ENCODE results near the gene ESPN. TPM values are rescaled to one million over a fixed set of nuclear protein-coding genes. Genes with fewer than 3 reads are reported as not detected.

ESPN gene
- total and polyA plus RNA-seq, 2 of the 4 experiments (the other 2 are of a cell fraction), result under 0.01 to 0.02 TPM

DNA sequence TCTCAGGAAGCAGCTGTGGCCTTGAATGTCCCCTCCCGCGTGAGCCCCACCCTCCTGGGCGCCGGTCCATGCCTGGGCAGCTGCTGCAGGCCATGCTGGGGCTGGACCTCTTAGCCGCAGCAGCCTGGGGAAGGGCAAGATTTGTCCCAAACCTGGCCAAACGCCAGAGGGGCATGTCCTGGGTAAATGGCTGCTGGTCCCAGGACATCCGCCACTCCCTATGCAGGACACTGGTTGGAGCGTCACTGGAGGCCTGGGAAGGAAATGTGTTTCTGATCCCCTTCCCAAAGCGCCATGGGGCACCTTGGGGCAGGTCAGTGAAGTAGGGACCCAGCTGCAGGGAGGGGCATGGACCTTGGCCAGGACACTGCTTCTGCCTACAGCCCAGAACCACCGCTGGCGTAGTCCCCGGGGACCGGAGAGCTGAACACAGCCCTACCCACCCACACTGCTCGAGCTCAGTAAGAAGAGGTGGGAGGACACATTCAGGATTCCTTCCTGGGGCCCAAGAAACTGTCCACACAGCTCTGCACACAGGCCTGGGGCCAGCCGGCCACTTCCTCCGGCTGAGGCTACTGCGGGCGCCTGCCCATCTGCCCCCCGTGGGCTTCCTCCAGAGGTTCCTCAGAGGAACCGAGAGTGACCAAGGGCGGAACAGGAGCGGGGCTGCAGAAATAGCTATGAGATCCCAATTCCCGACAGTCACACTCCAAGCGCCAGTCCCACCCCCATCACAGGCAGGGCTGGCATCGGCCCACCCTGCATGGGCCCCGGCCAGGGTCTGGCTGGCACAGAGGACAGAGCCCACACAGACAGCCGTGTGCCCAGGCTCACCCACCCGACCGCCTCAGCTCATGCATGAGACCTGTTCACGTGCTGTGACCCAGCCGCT lies 77.7 kb downstream of the ESPN start:
- no peak overlapping the region for H4K5ac ChIP-seq (ENCODE audit: low read depth, low read length)
- no peak overlapping the region for H4K8ac ChIP-seq (ENCODE audit: low read depth in 2 of 2, low read length in 2 of 2)
- TF ChIP-seq, protein P1, sequence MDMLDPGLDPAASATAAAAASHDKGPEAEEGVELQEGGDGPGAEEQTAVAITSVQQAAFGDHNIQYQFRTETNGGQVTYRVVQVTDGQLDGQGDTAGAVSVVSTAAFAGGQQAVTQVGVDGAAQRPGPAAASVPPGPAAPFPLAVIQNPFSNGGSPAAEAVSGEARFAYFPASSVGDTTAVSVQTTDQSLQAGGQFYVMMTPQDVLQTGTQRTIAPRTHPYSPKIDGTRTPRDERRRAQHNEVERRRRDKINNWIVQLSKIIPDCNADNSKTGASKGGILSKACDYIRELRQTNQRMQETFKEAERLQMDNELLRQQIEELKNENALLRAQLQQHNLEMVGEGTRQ (IDR thresholded peaks at IDR 0.05; ENCODE audit: low read depth, low read length), result no peak
- TF ChIP-seq, protein P2, sequence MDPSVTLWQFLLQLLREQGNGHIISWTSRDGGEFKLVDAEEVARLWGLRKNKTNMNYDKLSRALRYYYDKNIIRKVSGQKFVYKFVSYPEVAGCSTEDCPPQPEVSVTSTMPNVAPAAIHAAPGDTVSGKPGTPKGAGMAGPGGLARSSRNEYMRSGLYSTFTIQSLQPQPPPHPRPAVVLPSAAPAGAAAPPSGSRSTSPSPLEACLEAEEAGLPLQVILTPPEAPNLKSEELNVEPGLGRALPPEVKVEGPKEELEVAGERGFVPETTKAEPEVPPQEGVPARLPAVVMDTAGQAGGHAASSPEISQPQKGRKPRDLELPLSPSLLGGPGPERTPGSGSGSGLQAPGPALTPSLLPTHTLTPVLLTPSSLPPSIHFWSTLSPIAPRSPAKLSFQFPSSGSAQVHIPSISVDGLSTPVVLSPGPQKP (IDR thresholded peaks at IDR 0.05; ENCODE audit: borderline replicate concordance, low read depth, low read length), result no peak
- TF ChIP-seq FOS (IDR thresholded peaks at IDR 0.05; ENCODE audit: low read depth, low read length), result no peak
- TF ChIP-seq CEBPB (IDR thresholded peaks at IDR 0.05; ENCODE audit: low read depth, low read length), result no peak
- TF ChIP-seq, protein P3, sequence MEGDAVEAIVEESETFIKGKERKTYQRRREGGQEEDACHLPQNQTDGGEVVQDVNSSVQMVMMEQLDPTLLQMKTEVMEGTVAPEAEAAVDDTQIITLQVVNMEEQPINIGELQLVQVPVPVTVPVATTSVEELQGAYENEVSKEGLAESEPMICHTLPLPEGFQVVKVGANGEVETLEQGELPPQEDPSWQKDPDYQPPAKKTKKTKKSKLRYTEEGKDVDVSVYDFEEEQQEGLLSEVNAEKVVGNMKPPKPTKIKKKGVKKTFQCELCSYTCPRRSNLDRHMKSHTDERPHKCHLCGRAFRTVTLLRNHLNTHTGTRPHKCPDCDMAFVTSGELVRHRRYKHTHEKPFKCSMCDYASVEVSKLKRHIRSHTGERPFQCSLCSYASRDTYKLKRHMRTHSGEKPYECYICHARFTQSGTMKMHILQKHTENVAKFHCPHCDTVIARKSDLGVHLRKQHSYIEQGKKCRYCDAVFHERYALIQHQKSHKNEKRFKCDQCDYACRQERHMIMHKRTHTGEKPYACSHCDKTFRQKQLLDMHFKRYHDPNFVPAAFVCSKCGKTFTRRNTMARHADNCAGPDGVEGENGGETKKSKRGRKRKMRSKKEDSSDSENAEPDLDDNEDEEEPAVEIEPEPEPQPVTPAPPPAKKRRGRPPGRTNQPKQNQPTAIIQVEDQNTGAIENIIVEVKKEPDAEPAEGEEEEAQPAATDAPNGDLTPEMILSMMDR (conservative IDR thresholded peaks at IDR 0.05; ENCODE audit: low read depth, low read length), result no peak
- no peak for TF ChIP-seq BHLHE40 (IDR thresholded peaks at IDR 0.05; ENCODE audit: low read depth, low read length)
- TF ChIP-seq SMC3 (IDR thresholded peaks at IDR 0.05; ENCODE audit: low read depth, low read length), result no peak
- no peak for TF ChIP-seq MAFK (IDR thresholded peaks at IDR 0.05; ENCODE audit: low read depth, low read length)
- TF ChIP-seq MXI1 (IDR thresholded peaks at IDR 0.05; ENCODE audit: borderline replicate concordance, low read depth, low read length), result no peak
- no peak for TF ChIP-seq CHD1 (IDR thresholded peaks at IDR 0.05; ENCODE audit: low read depth, low read length)
- H2BK20ac ChIP-seq (ENCODE audit: low read depth, low read length), result no peak overlapping the region
- no peak overlapping the region for H3K9ac ChIP-seq (ENCODE audit: low read depth, low read length)
- no peak overlapping the region for H3K27ac ChIP-seq (ENCODE audit: insufficient read depth, low read length)
- dilution Hi-C loops (cut with HindIII; ENCODE audit: low sequenced_read_pairs, unreplicated experiment) (no loop called here), in situ Hi-C loops (cut with MboI; ENCODE audit: low sequenced_read_pairs) (no loop called here), intact Hi-C loops (cut with micrococcal nuclease) (no loop called here)
- DNase-seq (no peak), ATAC-seq (ENCODE audit: low read depth) (no peak)
- peaks cover 9% of the 10 kb centered on the region for H3K27me3 ChIP-seq (ENCODE audit: control insufficient read depth, insufficient read depth, low read length)
- CTCF ChIA-PET, result interaction anchor here (0.6 kb wide), 1 partner anchor 22 kb away, joined by 4 read pairs; no protein-coding TSS in a partner anchor
- POLR2A ChIA-PET (ENCODE audit: unreplicated experiment), result no interaction called here
- 65% methylated on average over 21 of the region's 31 CpGs; no CpG with 5 or more reads in 1 of the 2 experiments for WGBS, 2 experiments (ENCODE audit: extremely low coverage in 2 of 2, insufficient read length in 1 of 2)
- peak overlapping the region; percentile 43 for H2AFZ ChIP-seq (replicated peaks; ENCODE audit: low read length, poor library complexity)
- no peak overlapping the region for H3K4ac ChIP-seq (ENCODE audit: low read depth, low read length)
- H2BK5ac ChIP-seq (ENCODE audit: low read depth, low read length, poor library complexity, severe bottlenecking), result no peak overlapping the region
- no peak overlapping the region for H3K18ac ChIP-seq (ENCODE audit: low read depth, low read length)
- H3K56ac ChIP-seq (ENCODE audit: extremely low read depth, insufficient read depth, low read length), result no peak overlapping the region
- H3K9me1 ChIP-seq (ENCODE audit: insufficient read depth, low read length), result no peaks in the 10 kb centered on the region
- no TSS peak for BruUV-seq (replicated peaks)
- H2BK120ac ChIP-seq (ENCODE audit: low read depth, low read length), result no peak overlapping the region
- no peak overlapping the region for H3K4me3 ChIP-seq (ENCODE audit: insufficient read depth, low read depth, low read length)
- no peak overlapping the region for H2AK9ac ChIP-seq (replicated peaks; ENCODE audit: low read depth, low read length, poor library complexity)
- H4K91ac ChIP-seq (ENCODE audit: insufficient read depth, low read depth, low read length), result no peak overlapping the region
- no peaks in the 10 kb centered on the region for H3K79me1 ChIP-seq (ENCODE audit: low read depth in 1 of 2, low read length in 2 of 2)
- no peaks in the 10 kb centered on the region for H4K20me1 ChIP-seq (ENCODE audit: insufficient read depth, low read length)
- H3K36me3 ChIP-seq (ENCODE audit: control insufficient read depth, insufficient read depth, low read length), result no peaks in the 10 kb centered on the region
- no peak overlapping the region for H2AK5ac ChIP-seq (ENCODE audit: low read depth, low read length)
- H3K9me3 ChIP-seq (ENCODE audit: control insufficient read depth, insufficient read depth, low read length), result no peaks in the 10 kb centered on the region
- peaks cover 3% of the 10 kb centered on the region for H3K4me1 ChIP-seq (ENCODE audit: control insufficient read depth, insufficient read depth, low read length)
- H3K4me2 ChIP-seq (ENCODE audit: low read depth, low read length), result no peak overlapping the region
- no peak overlapping the region for H3K14ac ChIP-seq (replicated peaks; ENCODE audit: low read depth, low read length)
- no peak overlapping the region for H2BK15ac ChIP-seq (ENCODE audit: low read depth, low read length)
- H3K23ac ChIP-seq (ENCODE audit: low read depth, low read length), result no peak overlapping the region
